SK-N-SH treated with all-trans-retinoic acid at 6 μM for 48 hours (cell line): Measurements from ENCODE around the gene KCNMB2.

Experiments used
- CSRNP3 ChIP-seq: fragments of 250-450 bp; sonication (Bioruptor Pico); IDR thresholded peaks from 2 replicates; pipeline ENCODE4 v1.5.1; 2021; ENCODE audit warnings: mild to moderate bottlenecking, moderate library complexity
- PATZ1 ChIP-seq: fragments of 250-450 bp; sonication (Bioruptor Pico); IDR thresholded peaks from 2 replicates; pipeline ENCODE4 v1.8.0; 2020; ENCODE audit warnings: mild to moderate bottlenecking, moderate library complexity, borderline replicate concordance
- TCF4 ChIP-seq: fragments of 250-450 bp; sonication (Bioruptor Pico); IDR thresholded peaks from 2 replicates; pipeline ENCODE4 v1.8.0; 2021; ENCODE audit warnings: mild to moderate bottlenecking, moderate library complexity, borderline replicate concordance

- TF ChIP-seq CSRNP3 (no peak), TCF4 (CRISPR knock-in tag) (no peak), PATZ1 (no peak)
These were observed 213.2 kb downstream of the KCNMB2 start for GRCh38 chr3:178749471-178749870.
